HEK293T (cell line): ENCODE results near the gene TSPAN12.

ENCODE experiments used
- CTCF ChIA-PET: fragments of 350-600 bp; formaldehyde crosslinking; extraction: SDS; loops from one replicate; lab custom pipeline; 2021; ENCODE audit warnings: antibody characterized with exemption, inconsistent platforms; lab: Yijun Ruan, JAX
- POLR2A ChIA-PET: fragments of 350-600 bp; formaldehyde crosslinking; extraction: SDS; loops from one replicate; lab custom pipeline; 2020; ENCODE audit warnings: antibody characterized with exemption, inconsistent platforms; lab: Yijun Ruan, JAX
- DNase-seq: peaks from one replicate; pipeline ENCODE4 v3.0.0; 2012; ENCODE audit warnings: mixed read lengths; ENCODE audit errors: extremely low spot score
- ARNT ChIP-seq: fragments of 450-650 bp; IDR thresholded peaks from 2 replicates; pipeline ENCODE4 v1.6.1; 2017; ENCODE audit warnings: mild to moderate bottlenecking
- BHLHE40 ChIP-seq: fragments of 450-650 bp; IDR thresholded peaks from 2 replicates; pipeline ENCODE4 v1.6.1; 2016; ENCODE audit warnings: mild to moderate bottlenecking, moderate library complexity, borderline replicate concordance
- CTBP1 ChIP-seq: fragments of 450-650 bp; IDR thresholded peaks from 2 replicates; pipeline ENCODE4 v1.6.1; 2016; ENCODE audit warnings: borderline replicate concordance
- ELF4 ChIP-seq: fragments of 450-650 bp; IDR thresholded peaks from 2 replicates; pipeline ENCODE4 v1.6.1; 2017; ENCODE audit warnings: antibody characterized with exemption
- FOXA1 ChIP-seq: fragments of 450-650 bp; IDR thresholded peaks from 2 replicates; pipeline ENCODE4 v1.6.1; 2016; ENCODE audit warnings: mild to moderate bottlenecking
- FOXK2 ChIP-seq: fragments of 450-650 bp; IDR thresholded peaks from 2 replicates; pipeline ENCODE4 v1.6.1; 2016; ENCODE audit warnings: mild to moderate bottlenecking
- FOXM1 ChIP-seq: fragments of 450-650 bp; IDR thresholded peaks from 2 replicates; pipeline ENCODE4 v1.6.1; 2017; ENCODE audit warnings: mild to moderate bottlenecking, borderline replicate concordance
- HDGF ChIP-seq: fragments of 450-650 bp; IDR thresholded peaks from 2 replicates; pipeline ENCODE4 v1.6.1; 2017; ENCODE audit warnings: antibody characterized with exemption, borderline replicate concordance
- L3MBTL2 ChIP-seq: fragments of 450-650 bp; conservative IDR thresholded peaks from 2 replicates; pipeline ENCODE4 v1.6.1; 2016; ENCODE audit warnings: mild to moderate bottlenecking
- LEF1 ChIP-seq: fragments of 450-650 bp; IDR thresholded peaks from 2 replicates; pipeline ENCODE4 v1.6.1; 2017; ENCODE audit warnings: mild to moderate bottlenecking, borderline replicate concordance
- NFRKB ChIP-seq: fragments of 450-650 bp; IDR thresholded peaks from 2 replicates; pipeline ENCODE4 v1.6.1; 2016; ENCODE audit warnings: mild to moderate bottlenecking, moderate library complexity
- PKNOX1 ChIP-seq: fragments of 450-650 bp; IDR thresholded peaks from 2 replicates; pipeline ENCODE4 v1.6.1; 2016
- SP1 ChIP-seq: fragments of 450-650 bp; IDR thresholded peaks from 2 replicates; pipeline ENCODE4 v1.6.1; 2017
- SUZ12 ChIP-seq: fragments of 450-650 bp; IDR thresholded peaks from 2 replicates; pipeline ENCODE4 v1.6.1; 2016; ENCODE audit warnings: mild to moderate bottlenecking
- TARDBP ChIP-seq: fragments of 450-650 bp; IDR thresholded peaks from 2 replicates; pipeline ENCODE4 v1.6.1; 2016
- ZNF384 ChIP-seq: fragments of 450-650 bp; IDR thresholded peaks from 2 replicates; pipeline ENCODE4 v1.6.1; 2016

The TSPAN12 gene

GRCh38 chr7:120862987-120863590 is 5.1 kb upstream of the TSPAN12 start:
- TF ChIP-seq BHLHE40 (no peak), NFRKB (no peak), ZNF384 (no peak), TARDBP (no peak)
- no peak for DNase-seq
- ChIA-PET POLR2A (no interaction called here), CTCF (interaction anchor here (1.0 kb wide), 1 partner anchor 57 kb away, joined by 3 read pairs; no protein-coding TSS in a partner anchor)

DNA sequence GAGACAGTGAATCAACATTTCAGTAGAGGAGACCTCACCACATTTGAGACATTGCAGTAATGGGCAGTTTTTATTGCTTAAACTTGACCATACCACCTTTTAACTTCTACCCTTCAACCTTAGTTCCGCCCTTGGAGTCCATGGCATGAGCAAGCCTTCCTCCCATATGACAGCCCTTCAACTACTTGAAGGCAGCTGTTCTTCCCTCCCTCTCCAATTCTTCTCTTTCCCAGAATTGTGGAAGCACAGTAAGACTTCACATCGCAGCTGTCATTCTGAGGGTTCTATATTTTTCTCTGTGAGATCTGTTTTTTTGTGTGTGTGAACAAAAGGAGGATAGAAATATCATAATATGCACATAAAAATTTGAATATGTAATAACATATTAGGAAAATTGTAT is 2.2 kb upstream of the TSPAN12 start:
- ChIA-PET POLR2A (no interaction called here), CTCF (no interaction called here)
- TF ChIP-seq SP1 (no peak), BHLHE40 (no peak), FOXM1 (no peak), PKNOX1 (no peak), ELF4 (no peak), LEF1 (no peak), TARDBP (no peak), SUZ12 (no peak), CTBP1 (no peak), FOXK2 (no peak), ZNF384 (no peak), FOXA1 (no peak), HDGF (no peak), NFRKB (no peak), L3MBTL2 (no peak), ARNT (no peak)
- no peak for DNase-seq

- ChIA-PET POLR2A (no interaction called here), CTCF (no interaction called here)
Measured at GRCh38 chr7:120859459-120859858, 1.5 kb upstream of the TSPAN12 start.

DNA sequence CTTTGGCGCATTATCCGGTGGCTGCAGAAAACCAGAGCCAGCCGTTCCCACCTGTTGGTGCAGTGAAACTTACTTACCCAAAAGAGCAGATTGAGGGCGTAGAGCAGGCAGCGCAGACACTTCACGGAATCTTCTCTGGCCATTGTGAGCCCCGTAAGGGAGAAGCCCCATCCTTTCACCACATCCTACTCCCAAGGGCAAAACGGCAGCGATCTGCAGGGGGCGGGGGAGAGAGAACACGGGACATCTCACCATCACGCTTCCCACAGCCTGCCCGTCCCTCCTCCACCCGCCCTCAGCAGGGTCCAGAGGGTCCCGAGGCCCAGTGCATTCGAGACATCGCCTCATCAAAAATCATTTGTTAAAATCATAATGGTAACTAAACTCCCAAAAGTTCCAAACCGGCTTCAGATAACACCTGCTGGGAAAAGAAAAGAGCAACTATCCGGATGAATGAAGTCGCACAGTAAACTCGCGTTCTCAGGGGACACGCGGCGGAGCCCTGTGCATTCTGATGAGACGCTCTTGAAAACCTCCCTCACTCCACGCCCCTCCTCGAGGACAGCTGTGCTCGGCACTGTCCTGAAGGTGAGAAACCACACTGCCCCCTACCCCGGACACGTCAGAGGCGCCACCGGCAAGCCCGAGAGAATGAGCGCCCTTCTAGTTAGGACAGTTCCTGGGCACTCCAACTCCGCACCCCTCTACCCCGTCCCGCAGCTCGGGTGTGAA is 1.2 kb downstream of the TSPAN12 start:
- TF ChIP-seq CTBP1 (peak; percentile 19; the same call in 1 of the 2 replicates), L3MBTL2 (peak; percentile 82), ELF4 (no peak)
- POLR2A ChIA-PET: no interaction called here
- CTCF ChIA-PET: interaction anchor here (0.6 to 1.6 kb wide), 3 partner anchors 9 to 62 kb away, joined by 3 to 6 read pairs (median 3); no protein-coding TSS in a partner anchor
- peak; percentile 51 for DNase-seq

More at GRCh38 chr7:120859459-120859858, 1.5 kb upstream of the TSPAN12 start:
- TF ChIP-seq HDGF: no peak
- no peak for TF ChIP-seq LEF1
- no peak for TF ChIP-seq NFRKB
- TF ChIP-seq FOXM1: no peak
- TF ChIP-seq FOXK2: no peak
- no peak for TF ChIP-seq ARNT
- no peak for TF ChIP-seq FOXA1
- TF ChIP-seq ELF4: no peak
- TF ChIP-seq PKNOX1: no peak
- no peak for DNase-seq

GRCh38 chr7:120856198-120856597 is 1.7 kb downstream of the TSPAN12 start:
- CTCF ChIA-PET: no interaction called here
- POLR2A ChIA-PET: no interaction called here
- peak; percentile 44; the same call in 1 of the 2 replicates for TF ChIP-seq L3MBTL2
- TF ChIP-seq BHLHE40: no peak
- no peak for DNase-seq

DNA sequence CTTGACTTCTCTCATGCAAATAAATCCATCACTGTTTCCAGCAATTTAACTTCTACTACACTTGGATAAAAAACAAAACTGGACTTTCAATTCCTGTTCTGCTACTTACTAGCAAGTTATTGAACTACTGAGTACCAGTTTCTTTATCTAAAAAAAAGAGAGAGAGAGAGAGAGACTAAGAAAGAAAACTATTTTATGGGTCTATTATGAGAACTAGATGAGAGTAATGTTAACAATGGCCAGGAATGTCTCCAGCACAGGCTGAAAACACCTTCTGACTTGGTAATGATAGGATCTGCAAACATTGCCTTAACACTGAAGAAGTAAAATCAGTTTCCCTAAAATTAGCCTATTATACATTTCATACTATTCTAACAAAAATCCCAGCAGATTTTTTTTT is 5.2 kb downstream of the TSPAN12 start:
- TF ChIP-seq SUZ12 (no peak), PKNOX1 (no peak), BHLHE40 (no peak), HDGF (no peak)
- CTCF ChIA-PET: no interaction called here
- POLR2A ChIA-PET: no interaction called here
- DNase-seq: no peak

- ChIA-PET POLR2A (no interaction called here), CTCF (no interaction called here)
- TF ChIP-seq ELF4 (no peak), NFRKB (no peak), BHLHE40 (no peak), ZNF384 (no peak), FOXM1 (no peak), CTBP1 (no peak), FOXA1 (no peak), SP1 (no peak), SUZ12 (no peak), FOXK2 (no peak), TARDBP (no peak), LEF1 (no peak), PKNOX1 (no peak), ARNT (no peak), L3MBTL2 (no peak), HDGF (no peak)
- DNase-seq: no peak
Measured at GRCh38 chr7:120843109-120843508, 14.8 kb downstream of the TSPAN12 start.
